ENCODE results near the gene C6orf118. TPM values are rescaled to one million over a fixed set of nuclear protein-coding genes. Genes with fewer than 3 reads are reported as not detected.

Gene C6orf118
- total RNA-seq, 2 experiments from 2014 or later = not detected

DNA sequence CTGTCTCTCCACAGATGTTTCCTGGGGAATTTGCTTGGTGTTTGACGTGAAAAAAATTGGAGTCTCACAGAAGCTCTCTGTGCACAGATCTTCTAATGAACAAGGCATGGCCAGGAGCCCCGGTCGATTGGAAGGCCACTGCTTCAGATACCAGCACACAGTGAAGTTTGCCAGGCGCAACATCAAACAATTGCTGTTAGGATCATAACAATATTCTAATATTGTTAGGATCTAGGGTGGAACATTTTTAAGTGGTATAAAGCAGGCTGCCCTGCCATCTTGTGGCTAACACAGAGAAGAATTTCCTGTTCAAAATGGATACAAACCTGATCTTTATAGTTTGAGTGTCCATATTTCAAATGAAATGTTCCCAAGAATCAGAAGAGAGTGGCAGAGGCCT, 64.1 kb downstream of the C6orf118 start:
- intact Hi-C loops (cut with DNase I, micrococcal nuclease) = no loop called here

DNA sequence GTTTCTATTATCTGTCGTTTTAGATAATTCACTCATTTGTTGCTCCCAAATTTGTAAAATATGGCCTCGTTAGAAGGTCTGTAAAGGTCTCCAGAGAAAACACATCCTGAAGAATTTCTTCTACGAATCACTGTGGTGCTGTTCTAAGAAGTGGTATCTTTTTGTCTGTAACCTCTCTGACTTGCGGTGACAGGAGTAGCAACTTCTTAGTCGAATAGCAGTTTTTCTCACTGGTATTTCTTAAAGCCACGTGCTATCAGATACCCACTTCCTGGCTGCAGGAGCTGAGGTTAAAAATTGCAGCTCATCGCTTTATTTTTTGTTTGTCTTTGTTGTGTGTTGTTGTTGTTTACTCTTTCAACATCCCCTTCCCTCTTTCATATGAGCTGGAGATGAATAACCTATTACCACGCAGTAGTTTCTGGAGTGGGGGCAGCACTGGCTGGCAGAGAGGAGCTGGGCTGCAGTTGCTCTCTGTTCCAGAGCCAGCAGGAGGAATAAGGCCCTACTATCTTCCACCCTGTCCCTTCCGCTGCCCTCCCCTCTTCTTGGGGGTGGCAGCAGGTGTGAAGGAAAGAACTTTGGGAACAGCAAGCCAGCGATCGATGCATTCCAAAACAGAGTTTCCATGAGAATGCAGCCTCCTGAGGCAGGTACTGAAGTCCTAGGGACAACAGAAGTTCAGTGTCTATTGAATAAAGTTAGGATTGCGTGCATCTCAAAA, 64.7 kb downstream of the C6orf118 start:
- Mint-ChIP-seq H3K9me3 (peaks cover 4% of the 10 kb centered on the region), H3K27me3 (no peaks in the 10 kb centered on the region), H3K36me3 (ENCODE audit: low read depth) (no peaks in the 10 kb centered on the region), H3K27ac (no peak overlapping the region), H3K4me3 (no peak overlapping the region), H3K4me1 (ENCODE audit: low read depth) (no peaks in the 10 kb centered on the region)
- Histone ChIP-seq H3K4me3 (ENCODE audit: low read length) (no peak overlapping the region), H3K27me3 (ENCODE audit: control insufficient read depth in 1 of 2, insufficient read depth in 2 of 2, low read length in 2 of 2) (no peaks in the 10 kb centered on the region), H3K9me3 (ENCODE audit: control insufficient read depth in 1 of 2, insufficient read depth in 1 of 2, low read length in 2 of 2) (no peaks in the 10 kb centered on the region), H3K4me1 (ENCODE audit: insufficient read depth, low read length) (no peaks in the 10 kb centered on the region), H3K27ac (ENCODE audit: low read depth in 1 of 2, low read length in 2 of 2) (no peak overlapping the region), H3K36me3 (ENCODE audit: insufficient read depth, low read length) (no peaks in the 10 kb centered on the region)
- intact Hi-C loops (cut with DNase I, micrococcal nuclease) = no loop called here
- ChIA-PET POLR2A (no interaction called here), CTCF (no interaction called here)
- no peak for DNase-seq
- TF ChIP-seq, protein P1, sequence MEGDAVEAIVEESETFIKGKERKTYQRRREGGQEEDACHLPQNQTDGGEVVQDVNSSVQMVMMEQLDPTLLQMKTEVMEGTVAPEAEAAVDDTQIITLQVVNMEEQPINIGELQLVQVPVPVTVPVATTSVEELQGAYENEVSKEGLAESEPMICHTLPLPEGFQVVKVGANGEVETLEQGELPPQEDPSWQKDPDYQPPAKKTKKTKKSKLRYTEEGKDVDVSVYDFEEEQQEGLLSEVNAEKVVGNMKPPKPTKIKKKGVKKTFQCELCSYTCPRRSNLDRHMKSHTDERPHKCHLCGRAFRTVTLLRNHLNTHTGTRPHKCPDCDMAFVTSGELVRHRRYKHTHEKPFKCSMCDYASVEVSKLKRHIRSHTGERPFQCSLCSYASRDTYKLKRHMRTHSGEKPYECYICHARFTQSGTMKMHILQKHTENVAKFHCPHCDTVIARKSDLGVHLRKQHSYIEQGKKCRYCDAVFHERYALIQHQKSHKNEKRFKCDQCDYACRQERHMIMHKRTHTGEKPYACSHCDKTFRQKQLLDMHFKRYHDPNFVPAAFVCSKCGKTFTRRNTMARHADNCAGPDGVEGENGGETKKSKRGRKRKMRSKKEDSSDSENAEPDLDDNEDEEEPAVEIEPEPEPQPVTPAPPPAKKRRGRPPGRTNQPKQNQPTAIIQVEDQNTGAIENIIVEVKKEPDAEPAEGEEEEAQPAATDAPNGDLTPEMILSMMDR (IDR thresholded peaks at IDR 0.05) = no peak
- ATAC-seq (ENCODE audit: poor library complexity) = no peak

More for the DNA sequence above, 64.1 kb downstream of the C6orf118 start:
- no peaks in the 10 kb centered on the region for H3K36me3 Mint-ChIP-seq (ENCODE audit: low read depth)
- Histone ChIP-seq H3K4me1 (ENCODE audit: insufficient read depth, low read length) (no peaks in the 10 kb centered on the region), H3K4me3 (ENCODE audit: low read length) (no peak overlapping the region), H3K9me3 (ENCODE audit: control insufficient read depth in 1 of 2, insufficient read depth in 1 of 2, low read length in 2 of 2) (no peaks in the 10 kb centered on the region), H3K27me3 (ENCODE audit: control insufficient read depth in 1 of 2, insufficient read depth in 2 of 2, low read length in 2 of 2) (no peaks in the 10 kb centered on the region), H3K27ac (ENCODE audit: low read depth in 1 of 2, low read length in 2 of 2) (no peak overlapping the region), H3K36me3 (ENCODE audit: insufficient read depth, low read length) (no peaks in the 10 kb centered on the region)
- ChIA-PET POLR2A (no interaction called here), CTCF (no interaction called here)
- ATAC-seq (ENCODE audit: poor library complexity) = no peak
- no peak for DNase-seq
- H3K9me3 Mint-ChIP-seq = peaks cover 6% of the 10 kb centered on the region
- TF ChIP-seq, protein P1 (IDR thresholded peaks at IDR 0.05) = no peak
- H3K4me3 Mint-ChIP-seq = no peak overlapping the region
- no peak overlapping the region for H3K27ac Mint-ChIP-seq
- H3K27me3 Mint-ChIP-seq = no peaks in the 10 kb centered on the region
- H3K4me1 Mint-ChIP-seq (ENCODE audit: low read depth) = no peaks in the 10 kb centered on the region

DNA sequence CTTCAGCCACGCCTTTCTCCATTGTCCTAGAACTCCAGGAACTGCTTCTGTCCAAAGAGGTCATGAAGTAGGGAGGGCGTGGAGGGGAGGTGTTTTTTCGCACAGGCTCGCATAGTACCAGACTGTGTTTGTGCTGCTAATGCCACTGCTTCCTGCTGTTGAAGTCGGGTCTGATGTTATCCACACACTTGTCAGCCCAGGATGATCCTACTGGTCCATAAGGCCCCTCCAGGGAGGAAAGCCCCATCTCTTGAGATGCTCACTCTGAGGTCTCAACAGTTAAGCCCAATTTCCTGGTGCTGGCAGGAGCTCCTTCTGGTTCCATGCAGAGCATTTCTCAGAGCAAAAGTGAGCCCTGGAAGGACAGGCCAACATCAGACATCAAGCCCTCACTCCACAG, 65.6 kb downstream of the C6orf118 start:
- no peaks in the 10 kb centered on the region for H3K4me1 Mint-ChIP-seq (ENCODE audit: low read depth)

More for the DNA sequence above, 65.6 kb downstream of the C6orf118 start:
- peaks cover 4% of the 10 kb centered on the region for H3K9me3 Mint-ChIP-seq
- H3K27me3 Mint-ChIP-seq = no peaks in the 10 kb centered on the region
- no peak overlapping the region for H3K4me3 Mint-ChIP-seq
- Histone ChIP-seq H3K27ac (ENCODE audit: low read depth in 1 of 2, low read length in 2 of 2) (no peak overlapping the region), H3K36me3 (ENCODE audit: insufficient read depth, low read length) (no peaks in the 10 kb centered on the region), H3K9me3 (ENCODE audit: control insufficient read depth in 1 of 2, insufficient read depth in 1 of 2, low read length in 2 of 2) (no peaks in the 10 kb centered on the region), H3K4me3 (ENCODE audit: low read length) (no peak overlapping the region), H3K4me1 (ENCODE audit: insufficient read depth, low read length) (no peaks in the 10 kb centered on the region), H3K27me3 (ENCODE audit: control insufficient read depth in 1 of 2, insufficient read depth in 2 of 2, low read length in 2 of 2) (no peaks in the 10 kb centered on the region)
- no peaks in the 10 kb centered on the region for H3K36me3 Mint-ChIP-seq (ENCODE audit: low read depth)
- POLR2A ChIA-PET = no interaction called here
- CTCF ChIA-PET = no interaction called here
- intact Hi-C loops (cut with DNase I, micrococcal nuclease) = no loop called here
- no peak overlapping the region for H3K27ac Mint-ChIP-seq
- TF ChIP-seq, protein P1 (IDR thresholded peaks at IDR 0.05) = no peak
- ATAC-seq (ENCODE audit: poor library complexity) = no peak
- no peak for DNase-seq
